Measurements from ENCODE around the gene PRRC2B.

The PRRC2B gene

DNA sequence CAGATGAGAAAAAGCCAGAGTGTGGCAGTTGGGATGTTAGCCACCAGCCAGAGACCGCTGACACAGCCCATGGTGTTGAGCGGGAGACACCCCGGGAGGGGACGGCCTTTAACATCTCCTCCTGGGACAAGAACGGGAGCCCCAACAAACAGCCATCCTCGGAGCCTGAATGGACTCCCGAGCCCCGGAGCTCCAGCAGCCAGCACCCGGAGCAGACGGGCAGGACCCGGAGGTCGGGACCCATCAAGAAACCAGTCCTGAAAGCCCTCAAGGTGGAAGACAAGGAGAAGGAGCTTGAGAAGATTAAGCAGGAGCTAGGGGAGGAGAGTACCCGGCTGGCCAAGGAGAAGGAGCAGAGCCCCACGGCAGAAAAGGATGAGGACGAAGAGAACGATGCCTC lies 80.8 kb downstream of the PRRC2B start:
- DNase-seq = no peak

DNA sequence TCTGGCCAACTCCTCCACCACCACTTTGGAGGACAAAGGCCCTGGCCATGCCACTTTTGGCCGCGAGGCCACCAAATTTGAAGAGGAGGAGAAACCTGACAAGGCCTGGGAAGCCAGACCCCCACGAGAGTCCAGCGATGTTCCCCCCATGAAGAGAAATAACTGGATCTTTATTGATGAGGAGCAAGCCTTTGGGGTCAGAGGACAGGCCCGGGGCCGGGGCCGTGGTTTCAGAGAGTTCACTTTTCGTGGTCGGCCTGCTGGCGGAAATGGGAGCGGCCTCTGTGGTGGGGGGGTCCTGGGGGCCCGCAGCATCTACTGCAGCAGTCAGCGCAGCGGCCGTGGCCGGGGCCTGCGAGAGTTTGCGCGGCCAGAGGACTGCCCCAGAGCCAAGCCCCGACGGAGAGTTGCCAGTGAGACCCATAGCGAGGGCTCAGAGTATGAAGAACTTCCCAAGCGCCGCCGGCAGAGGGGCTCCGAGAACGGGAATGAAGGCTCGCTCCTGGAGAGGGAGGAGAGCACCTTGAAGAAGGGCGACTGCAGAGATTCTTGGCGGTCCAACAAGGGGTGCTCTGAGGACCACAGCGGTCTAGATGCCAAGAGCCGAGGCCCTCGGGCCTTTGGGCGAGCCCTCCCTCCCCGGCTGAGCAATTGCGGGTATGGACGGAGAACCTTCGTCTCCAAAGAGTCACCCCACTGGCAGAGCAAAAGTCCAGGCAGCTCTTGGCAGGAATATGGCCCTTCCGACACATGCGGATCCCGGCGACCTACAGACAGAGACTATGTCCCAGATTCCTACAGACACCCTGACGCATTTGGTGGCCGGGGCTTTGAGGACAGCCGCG lies 81.4 kb downstream of the PRRC2B start:
- DNase-seq = no peak

DNA sequence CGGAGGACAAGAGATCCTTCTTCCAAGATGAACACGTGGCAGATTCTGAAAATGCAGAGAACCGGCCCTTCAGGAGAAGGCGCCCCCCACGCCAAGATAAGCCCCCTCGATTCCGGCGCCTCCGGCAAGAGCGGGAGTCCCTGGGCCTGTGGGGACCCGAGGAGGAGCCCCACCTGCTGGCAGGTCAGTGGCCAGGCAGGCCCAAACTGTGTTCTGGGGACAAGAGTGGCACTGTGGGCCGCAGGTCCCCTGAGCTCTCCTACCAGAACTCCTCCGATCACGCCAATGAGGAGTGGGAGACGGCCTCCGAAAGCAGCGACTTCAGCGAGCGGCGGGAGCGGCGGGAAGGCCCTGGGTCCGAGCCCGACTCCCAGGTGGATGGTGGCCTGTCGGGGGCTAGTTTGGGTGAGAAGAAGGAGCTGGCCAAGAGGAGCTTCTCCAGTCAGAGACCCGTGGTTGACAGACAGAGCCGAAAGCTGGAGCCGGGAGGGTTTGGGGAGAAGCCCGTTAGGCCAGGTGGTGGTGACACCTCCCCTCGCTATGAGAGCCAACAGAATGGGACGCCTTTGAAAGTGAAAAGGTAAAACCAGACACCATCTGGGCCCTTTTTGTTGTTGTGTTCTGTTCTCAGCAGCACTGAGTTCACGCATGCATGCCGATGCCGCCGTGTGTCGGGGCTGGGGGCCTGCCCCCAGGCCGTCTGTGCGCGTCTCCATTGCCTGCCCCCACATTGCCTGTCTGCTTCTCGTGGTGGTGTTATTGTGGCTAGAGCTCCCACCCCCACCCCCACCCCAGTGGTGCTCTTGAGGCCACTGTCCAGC lies 82.3 kb downstream of the PRRC2B start:
- DNase-seq = no peak

DNA sequence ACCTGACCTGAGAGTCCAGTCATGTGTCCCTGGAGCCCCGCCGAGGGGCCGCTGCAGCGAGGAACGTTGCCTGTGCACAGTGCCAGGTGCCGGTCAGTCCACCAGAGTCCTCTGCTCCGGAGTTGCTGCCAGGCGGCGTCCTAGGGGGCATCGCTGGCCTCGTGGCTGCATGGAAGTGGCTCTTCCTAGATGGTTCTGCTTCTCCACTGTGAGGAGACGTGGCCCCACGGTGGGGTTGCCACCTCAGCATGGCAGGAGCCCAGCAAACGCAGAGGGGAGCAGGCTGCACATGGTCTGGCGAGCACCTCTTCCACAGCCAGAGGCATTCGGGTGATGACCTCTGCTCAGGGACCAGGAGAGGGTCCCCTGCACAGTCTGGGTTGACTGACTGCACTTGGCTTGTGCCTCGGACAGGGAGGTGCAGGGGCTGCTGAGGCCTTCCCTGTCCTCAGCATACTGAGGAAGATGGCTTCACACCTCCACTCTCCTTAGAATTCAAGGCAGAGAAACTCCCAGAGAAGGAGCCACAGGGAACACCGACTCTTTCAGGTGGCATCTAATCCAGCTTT lies 83.0 kb downstream of the PRRC2B start:
- no peak for DNase-seq

DNA sequence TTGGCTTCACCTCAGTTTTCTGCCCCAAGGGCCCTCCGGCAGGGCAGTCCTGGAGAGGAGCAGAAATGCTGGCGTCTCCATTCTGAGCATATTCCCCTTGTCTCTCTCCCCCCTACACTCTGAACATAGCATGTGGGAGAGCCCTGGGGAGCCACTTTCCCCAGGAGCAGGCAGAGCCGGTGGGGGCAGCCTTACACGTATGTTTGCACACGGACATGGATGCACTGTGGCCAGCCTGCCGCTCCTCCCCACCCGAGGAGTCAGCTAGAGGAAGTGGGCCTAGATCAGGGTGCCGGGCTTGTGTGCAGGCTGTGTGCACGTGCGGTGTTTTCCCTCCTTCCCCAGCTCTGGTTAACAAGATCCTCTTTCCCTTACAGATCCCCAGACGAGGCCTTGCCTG lies 83.5 kb downstream of the PRRC2B start:
- no peak for DNase-seq

DNA sequence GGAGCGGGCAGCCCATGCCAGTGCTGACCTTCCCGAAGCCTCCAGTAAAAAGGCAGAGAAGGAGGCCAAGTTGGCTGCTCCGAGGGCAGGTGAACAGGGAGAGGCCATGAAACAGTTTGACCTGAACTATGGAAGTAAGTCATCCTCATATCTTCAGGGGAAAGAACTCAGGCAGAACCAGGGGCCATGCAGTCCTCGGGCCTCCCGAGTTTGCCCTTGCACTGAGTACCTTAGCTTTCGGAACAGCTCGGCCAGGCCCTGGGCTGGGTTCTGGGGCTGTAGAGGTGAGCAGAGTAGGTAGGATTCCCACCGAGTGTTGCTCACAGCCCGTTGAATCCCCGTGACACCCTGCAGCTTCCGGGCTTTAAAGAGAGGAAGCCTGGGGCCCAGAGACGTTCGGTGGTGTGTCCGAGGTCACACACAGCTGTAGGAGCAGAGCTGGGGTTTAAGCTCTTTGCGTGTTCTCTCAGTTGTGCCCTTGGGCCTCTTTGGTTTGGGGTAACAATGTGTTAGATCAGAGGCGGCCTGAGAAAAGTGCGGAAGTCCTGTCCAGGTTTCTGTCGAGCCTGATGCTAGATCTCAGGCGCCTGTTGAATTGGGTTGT lies 84.0 kb downstream of the PRRC2B start:
- DNase-seq = no peak

DNA sequence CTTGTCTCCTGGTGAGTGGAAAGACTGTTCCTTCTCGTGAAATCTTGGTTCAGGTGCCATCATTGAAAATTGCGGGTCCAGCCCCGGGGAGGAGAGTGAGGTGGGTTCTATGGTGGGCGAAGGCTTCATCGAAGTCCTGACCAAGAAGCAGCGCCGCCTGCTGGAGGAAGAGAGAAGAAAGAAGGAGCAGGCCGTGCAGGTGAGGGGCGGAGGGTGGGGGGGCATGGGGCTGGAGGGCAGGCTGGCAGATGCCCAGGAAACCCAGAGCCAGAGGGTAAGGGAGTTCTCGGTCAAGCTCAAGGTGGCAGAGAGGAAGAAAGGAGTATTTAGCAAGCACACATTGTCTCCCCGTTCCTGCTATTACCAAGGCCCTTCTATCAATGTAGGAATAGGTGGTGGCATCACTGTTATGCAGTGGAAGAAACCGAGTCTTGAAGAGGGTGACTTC lies 84.6 kb downstream of the PRRC2B start:
- DNase-seq = peak; percentile 63

DNA sequence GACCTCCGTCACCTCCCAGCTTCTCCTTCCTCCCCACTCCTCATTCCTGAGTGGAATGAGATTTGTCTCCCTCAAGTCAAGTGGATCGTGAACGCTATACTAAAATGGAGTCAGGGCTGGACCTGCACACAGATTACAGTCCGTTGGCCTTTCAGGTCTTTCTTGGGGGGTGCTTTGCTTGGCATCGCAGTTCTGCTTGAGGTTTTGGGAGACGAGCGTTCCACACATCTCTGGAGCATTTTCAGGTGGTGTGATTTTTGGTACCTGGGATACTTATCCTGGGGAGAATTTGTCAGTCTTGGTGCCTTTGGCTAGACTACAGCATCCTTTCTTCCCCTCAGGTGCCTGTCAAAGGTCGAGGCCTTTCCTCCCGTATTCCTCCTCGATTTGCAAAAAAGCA lies 85.0 kb downstream of the PRRC2B start:
- DNase-seq = no peak

DNA sequence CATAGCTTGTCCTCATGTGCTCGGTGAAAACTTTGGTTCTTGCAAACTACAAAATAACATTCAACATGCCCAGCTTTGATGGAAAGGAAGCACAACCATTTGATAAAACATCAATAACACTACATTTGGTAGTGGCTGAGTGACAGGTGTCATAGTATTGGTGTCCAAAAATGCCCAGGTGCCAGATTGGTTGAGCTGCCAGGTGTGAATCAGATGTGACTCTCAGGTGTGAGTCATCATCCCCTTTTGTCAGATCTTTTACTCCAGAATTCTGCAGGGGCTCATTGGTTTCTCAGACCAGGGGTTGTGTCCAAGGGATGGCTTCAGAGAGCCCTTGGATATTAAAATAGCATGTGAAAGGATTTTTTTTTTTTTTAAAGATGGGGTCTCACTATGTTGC lies 86.4 kb downstream of the PRRC2B start:
- DNase-seq = no peak

DNA sequence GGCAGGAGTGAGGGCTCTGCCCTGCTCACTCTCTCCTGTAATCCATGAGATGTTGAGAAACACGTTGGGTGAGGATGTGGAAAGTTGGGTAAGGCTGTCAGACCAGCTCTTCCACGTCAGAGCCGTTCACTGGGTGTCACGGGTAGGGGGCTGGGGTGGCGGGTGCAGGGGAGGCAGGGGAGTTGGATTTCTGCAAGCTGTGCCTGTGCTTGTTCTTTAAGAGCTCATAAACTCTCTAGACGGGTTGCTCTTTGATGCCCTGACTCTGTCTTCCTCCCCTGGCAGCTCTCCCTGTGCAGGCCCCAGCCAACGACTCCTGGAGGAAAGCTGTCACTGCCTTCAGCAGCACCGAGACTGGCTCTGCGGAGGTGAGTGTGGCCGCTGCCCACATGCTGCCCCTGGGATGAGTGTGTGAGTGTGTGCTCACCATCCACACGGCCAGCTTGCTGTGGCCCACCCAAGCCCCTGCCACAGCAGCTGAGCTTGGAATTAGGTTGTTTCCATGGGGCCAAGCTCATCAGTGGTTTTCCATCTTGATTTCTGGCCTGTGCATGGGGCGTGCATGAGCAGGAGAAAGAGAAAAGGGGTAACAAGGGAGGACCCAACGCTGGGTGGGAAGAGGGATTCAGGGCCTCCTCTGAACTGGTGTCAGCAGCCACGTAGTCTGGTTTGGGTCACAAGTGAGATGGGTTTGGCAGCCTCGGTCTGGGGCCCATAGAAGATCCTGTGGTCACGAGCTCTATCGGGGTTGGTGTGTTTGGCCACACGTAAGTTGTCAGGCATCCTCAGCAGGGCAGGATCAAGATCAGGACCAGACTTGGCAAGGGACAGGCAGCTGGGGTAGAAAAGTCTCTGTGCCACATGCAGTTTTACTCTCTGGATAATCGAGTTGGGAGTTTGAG lies 87.8 kb downstream of the PRRC2B start:
- DNase-seq = no peak

DNA sequence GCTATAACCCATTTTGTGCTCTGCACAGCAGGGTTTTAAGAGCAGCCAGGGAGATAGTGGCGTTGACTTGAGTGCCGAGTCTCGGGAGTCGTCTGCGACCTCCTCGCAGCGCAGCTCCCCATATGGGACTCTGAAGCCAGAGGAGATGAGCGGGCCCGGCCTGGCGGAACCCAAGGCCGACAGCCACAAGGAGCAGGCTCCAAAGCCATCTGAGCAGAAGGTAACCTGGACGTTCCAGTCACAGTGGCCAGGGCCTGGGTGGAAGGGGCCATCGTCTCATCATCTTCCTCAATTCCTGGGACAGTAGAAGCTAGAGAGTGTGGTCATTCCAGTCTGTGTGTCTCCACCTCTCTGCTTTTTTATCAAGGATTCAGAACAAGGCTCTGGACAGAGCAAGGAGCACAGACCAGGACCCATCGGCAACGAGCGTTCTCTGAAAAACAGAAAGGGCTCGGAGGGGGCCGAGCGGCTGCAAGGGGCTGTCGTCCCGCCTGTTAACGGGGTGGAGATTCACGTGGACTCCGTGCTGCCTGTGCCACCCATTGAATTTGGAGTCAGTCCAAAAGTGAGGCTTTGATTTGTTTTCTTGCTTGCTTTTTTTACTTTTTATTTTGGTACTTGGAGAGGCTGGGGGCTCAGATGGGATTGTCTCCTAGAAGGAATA lies 88.6 kb downstream of the PRRC2B start:
- DNase-seq = no peak

DNA sequence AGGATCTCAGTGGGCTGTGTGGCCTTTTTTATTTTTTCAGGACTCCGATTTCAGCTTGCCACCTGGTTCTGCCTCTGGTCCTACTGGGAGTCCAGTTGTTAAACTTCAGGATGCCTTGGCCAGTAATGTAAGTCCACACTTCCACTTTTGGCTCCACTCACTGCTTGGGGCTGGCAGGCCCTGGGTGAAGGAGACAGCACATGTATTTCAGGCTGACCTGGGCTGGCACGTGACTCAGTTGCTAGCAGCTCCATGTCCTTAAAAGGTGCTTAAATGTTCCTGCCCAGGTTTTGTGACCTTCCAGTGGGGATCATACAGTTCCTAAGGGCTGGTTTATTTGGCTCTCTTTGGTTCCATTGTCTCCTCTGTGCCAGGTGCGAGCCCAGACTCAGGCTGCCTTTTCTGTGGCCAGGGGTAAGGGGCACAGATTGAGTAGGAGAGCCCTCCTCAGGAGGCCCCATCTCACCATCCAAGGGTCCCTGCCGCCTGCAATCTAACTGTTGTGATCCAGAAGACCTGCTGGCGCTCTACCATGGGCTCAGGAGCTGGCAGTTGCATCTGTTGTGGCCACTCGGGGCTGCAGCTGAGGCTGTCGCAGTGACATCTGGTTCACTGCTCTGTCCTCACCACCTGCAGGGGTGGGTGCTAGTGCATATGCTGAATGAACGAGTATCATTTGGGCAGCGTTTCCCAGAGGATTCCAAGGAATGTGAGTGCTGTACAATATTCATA lies 89.6 kb downstream of the PRRC2B start:
- DNase-seq = no peak

DNA sequence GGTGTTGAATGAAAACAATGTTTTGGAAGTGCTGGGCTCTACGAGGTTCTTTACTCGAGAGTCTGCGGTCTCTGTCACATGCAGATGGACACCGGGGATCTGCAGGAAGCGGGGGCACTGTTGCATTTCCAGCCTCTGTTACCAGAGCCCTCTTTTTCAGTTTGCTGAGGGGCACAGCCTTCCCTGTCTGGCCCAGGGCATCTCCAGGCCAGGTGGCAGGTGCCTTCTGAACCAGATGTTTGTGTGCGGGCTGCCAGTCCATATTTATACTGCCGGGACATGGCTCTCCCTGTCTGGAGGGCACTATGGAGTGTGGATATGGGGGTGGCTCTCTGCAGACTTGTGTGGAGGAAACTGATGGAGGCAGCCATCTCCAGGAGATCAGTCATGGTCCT lies 90.2 kb downstream of the PRRC2B start:
- no peak for DNase-seq

DNA sequence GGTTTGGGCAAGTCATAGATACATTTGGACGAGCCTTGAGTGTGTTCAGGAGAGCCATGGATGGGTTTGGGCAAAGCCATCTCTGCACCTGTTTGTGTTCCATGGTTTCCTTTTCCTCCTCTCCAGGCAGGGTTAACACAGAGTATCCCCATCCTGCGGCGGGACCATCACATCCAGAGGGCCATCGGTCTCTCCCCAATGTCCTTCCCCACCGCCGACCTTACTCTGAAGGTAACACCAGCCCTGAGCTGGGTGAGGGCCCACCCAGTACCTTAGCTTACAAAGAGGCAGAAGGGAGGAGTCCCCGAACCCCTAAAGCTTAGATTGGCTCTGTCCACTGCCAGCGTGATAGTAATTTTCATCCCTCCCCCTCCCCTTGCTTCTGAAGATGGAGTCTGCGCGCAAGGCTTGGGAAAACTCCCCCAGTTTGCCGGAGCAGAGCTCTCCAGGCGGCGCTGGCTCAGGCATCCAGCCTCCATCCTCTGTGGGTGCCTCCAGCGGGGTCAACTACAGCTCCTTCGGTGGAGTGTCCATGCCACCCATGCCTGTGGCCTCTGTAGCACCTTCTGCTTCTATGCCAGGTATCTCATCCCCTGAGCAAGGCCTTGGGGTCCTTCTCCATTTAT lies 90.8 kb downstream of the PRRC2B start:
- no peak for DNase-seq

DNA sequence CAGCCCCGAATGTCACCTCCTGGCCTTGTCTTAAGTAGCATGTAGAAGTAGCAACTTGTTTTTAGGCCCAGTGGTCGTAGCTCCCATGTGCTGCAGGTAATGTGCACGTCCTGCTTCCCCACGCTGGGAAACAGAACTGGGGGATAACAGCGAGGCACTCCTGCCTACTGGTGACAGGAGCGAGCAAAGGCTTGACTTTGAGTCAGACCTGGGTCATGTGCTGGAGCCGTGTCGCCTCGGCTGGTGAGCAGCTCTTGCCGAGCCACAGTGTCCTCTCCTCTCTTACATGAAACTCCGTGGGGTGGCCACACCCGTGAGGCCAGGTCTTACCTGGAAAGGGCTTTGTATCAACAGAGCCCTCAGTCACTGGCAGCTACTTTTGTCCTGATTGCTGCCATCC lies 91.3 kb downstream of the PRRC2B start:
- DNase-seq = no peak

DNA sequence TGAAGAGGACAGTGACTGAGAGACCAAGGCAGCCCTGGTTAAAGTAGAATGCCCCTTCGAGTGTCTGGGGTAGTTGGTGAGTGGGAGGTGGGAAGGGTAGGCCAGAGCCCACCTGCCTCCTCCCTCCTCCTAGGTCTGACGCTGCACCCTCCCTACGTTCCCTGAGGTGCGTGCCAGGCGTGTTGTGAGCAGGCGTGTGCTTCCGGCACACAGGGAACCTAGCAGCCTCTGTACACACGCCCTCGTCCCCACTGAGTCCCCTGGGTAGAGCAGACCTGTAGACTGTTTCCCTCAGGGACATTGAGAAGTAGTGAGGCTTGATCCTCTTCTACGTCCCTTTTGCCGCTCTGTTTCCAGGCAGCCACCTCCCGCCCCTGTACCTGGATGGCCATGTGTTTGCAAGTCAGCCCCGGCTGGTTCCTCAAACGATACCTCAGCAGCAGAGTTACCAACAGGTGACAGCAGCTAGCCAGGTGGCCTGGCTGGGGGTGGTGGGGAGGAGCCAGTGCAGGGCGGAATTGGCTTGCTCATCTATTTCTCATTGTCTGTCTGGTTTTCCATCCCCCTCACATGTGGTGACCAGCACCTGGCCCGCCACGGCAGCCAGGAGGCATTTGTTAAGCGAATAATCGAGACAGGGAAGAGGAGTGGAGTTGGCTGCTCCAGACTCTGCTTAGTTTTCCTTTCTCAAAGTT lies 92.0 kb downstream of the PRRC2B start:
- peak; percentile 52 for DNase-seq

DNA sequence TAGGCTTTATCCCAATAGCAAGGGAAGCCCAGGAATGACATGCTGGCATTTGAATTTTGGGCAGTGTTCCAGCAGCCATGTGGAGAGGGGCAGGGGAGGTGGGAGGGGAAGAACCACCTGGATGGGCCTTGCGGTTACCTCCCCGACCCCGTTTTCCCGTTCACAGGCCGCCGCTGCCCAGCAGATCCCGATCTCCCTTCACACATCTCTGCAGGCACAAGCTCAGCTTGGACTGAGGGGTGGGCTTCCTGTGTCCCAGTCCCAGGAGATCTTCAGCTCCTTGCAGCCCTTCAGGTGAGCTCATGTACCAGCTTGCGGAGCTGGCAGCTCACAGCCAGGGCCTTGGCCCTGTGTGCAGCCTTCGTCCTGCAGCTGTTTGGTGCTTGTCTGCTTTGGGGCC lies 93.1 kb downstream of the PRRC2B start:
- DNase-seq = no peak

DNA sequence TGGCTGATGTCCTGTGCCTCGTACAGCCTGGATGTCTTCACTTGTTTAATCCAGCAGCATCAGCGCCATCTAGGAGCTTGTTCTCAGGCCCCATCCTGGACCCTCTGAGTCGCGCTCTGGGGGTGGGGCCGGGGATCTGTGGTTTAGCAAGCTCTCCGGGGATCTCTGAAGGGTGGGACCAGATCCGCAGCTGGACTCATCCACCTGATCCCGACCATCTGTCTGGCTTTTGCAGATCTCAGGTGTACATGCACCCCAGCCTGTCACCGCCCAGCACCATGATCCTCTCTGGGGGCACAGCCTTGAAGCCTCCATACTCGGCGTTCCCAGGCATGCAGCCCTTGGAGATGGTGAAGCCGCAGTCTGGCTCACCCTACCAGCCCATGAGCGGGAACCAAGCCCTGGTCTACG lies 93.7 kb downstream of the PRRC2B start:
- no peak for DNase-seq

DNA sequence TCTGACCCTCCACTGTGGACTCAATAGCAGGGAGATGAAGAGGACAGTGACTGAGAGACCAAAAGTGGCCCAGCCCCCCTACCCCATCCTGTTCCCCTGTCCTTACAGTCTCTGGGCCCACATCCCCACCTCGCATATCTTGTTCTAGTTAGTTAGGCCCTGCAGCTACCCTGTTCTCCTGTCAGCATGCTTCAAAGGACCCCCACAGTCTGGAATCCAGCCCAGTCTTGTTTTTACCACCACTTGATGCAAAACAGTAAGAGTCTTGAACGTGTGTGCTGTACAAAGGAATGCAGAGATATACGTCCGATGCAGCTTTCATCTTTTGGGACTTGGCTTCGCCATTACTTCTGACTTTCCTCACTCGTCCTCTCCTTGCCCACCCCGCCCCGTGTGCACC lies 96.6 kb downstream of the PRRC2B start:
- no peak for DNase-seq

All from NCI-H510A (cell line).